ENCODE results near the gene SGSH.

The SGSH gene

DNA sequence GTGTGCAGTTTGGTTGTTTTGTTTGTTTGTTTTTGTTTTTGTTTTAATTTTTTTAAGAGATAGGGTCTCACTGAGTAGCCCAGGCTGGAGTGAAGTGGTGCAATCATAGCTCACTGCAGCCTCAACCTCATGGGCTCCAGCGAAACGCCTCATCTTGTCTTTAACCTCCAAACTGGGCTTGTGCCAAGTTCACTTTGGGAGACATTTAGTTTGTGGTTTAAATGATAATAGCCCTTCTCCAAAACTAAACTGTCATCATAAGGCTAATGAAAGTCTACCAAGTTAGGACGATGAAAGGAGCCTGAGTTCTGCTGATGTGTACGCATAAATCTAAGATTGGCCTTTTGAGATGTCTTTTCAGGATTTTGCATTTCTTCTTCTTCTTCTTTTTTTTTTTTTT is 56.8 kb downstream of the SGSH start:
- TF ChIP-seq ZNF8 (CRISPR knock-in tag; IDR thresholded peaks at IDR 0.05) (no peak), BACH2 (CRISPR knock-in tag; IDR thresholded peaks at IDR 0.05; ENCODE audit: borderline replicate concordance) (no peak), ISL1 (CRISPR knock-in tag; IDR thresholded peaks at IDR 0.05) (no peak), TOX (CRISPR knock-in tag; IDR thresholded peaks at IDR 0.05; ENCODE audit: borderline replicate concordance) (no peak), ZFP30 (CRISPR knock-in tag; IDR thresholded peaks at IDR 0.05) (no peak), ZFP3 (CRISPR knock-in tag; IDR thresholded peaks at IDR 0.05) (no peak), TCF4 (CRISPR knock-in tag; IDR thresholded peaks at IDR 0.05; ENCODE audit: borderline replicate concordance) (no peak), ARNTL (CRISPR knock-in tag; IDR thresholded peaks at IDR 0.05; ENCODE audit: borderline replicate concordance, low read depth) (no peak), ZNF70 (CRISPR knock-in tag; IDR thresholded peaks at IDR 0.05) (no peak), GLIS3 (CRISPR knock-in tag; IDR thresholded peaks at IDR 0.05) (no peak), CSDC2 (CRISPR knock-in tag; IDR thresholded peaks at IDR 0.05) (no peak)
- TF ChIP-seq, protein P1, sequence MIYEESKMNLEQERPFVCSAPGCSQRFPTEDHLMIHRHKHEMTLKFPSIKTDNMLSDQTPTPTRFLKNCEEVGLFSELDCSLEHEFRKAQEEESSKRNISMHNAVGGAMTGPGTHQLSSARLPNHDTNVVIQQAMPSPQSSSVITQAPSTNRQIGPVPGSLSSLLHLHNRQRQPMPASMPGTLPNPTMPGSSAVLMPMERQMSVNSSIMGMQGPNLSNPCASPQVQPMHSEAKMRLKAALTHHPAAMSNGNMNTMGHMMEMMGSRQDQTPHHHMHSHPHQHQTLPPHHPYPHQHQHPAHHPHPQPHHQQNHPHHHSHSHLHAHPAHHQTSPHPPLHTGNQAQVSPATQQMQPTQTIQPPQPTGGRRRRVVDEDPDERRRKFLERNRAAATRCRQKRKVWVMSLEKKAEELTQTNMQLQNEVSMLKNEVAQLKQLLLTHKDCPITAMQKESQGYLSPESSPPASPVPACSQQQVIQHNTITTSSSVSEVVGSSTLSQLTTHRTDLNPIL (CRISPR knock-in tag; IDR thresholded peaks at IDR 0.05; ENCODE audit: low read depth), result no peak
- TF ChIP-seq, protein P2, sequence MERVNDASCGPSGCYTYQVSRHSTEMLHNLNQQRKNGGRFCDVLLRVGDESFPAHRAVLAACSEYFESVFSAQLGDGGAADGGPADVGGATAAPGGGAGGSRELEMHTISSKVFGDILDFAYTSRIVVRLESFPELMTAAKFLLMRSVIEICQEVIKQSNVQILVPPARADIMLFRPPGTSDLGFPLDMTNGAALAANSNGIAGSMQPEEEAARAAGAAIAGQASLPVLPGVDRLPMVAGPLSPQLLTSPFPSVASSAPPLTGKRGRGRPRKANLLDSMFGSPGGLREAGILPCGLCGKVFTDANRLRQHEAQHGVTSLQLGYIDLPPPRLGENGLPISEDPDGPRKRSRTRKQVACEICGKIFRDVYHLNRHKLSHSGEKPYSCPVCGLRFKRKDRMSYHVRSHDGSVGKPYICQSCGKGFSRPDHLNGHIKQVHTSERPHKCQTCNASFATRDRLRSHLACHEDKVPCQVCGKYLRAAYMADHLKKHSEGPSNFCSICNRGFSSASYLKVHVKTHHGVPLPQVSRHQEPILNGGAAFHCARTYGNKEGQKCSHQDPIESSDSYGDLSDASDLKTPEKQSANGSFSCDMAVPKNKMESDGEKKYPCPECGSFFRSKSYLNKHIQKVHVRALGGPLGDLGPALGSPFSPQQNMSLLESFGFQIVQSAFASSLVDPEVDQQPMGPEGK (CRISPR knock-in tag; IDR thresholded peaks at IDR 0.05; ENCODE audit: borderline replicate concordance), result no peak
- no peak for ATAC-seq

DNA sequence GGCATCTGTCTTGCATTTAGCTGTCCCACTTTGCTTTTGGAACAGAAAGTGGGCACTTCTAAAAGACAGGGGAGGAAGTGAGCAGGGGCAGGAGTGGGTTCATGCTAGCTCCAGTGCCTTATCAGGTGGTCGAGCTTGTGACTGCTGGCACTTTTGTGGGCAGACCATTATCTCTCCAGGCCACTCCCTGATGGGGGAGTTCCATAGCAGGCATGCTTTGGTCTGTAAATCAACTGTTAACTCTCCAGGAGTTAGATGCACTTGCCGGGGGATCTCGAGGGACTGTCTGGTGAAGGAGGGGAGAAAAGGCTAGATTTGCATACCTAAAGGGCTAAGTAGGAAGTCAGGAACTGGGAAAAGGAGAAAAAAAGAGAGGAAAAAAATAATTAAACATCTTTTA is 59.6 kb downstream of the SGSH start:
- ATAC-seq, result peak; percentile 16; the same call in 1 of the 3 replicates
- TF ChIP-seq RARB (CRISPR knock-in tag; IDR thresholded peaks at IDR 0.05) (no peak), CSDC2 (CRISPR knock-in tag; IDR thresholded peaks at IDR 0.05) (no peak), ZFP3 (CRISPR knock-in tag; IDR thresholded peaks at IDR 0.05) (no peak), GLIS3 (CRISPR knock-in tag; IDR thresholded peaks at IDR 0.05) (no peak), BACH2 (CRISPR knock-in tag; IDR thresholded peaks at IDR 0.05; ENCODE audit: borderline replicate concordance) (no peak), ISL1 (CRISPR knock-in tag; IDR thresholded peaks at IDR 0.05) (no peak), ZNF8 (CRISPR knock-in tag; IDR thresholded peaks at IDR 0.05) (no peak), ZNF565 (CRISPR knock-in tag; conservative IDR thresholded peaks at IDR 0.05; ENCODE audit: low read depth) (no peak), ESRRG (CRISPR knock-in tag; IDR thresholded peaks at IDR 0.05) (no peak), TCF4 (CRISPR knock-in tag; IDR thresholded peaks at IDR 0.05; ENCODE audit: borderline replicate concordance) (no peak), PPARA (CRISPR knock-in tag; IDR thresholded peaks at IDR 0.05; ENCODE audit: borderline replicate concordance) (no peak), SNAI2 (CRISPR knock-in tag; IDR thresholded peaks at IDR 0.05) (no peak), OSR1 (CRISPR knock-in tag; IDR thresholded peaks at IDR 0.05) (no peak), TOX (CRISPR knock-in tag; IDR thresholded peaks at IDR 0.05; ENCODE audit: borderline replicate concordance) (no peak), ZFP30 (CRISPR knock-in tag; IDR thresholded peaks at IDR 0.05) (no peak)
- TF ChIP-seq, protein P3, sequence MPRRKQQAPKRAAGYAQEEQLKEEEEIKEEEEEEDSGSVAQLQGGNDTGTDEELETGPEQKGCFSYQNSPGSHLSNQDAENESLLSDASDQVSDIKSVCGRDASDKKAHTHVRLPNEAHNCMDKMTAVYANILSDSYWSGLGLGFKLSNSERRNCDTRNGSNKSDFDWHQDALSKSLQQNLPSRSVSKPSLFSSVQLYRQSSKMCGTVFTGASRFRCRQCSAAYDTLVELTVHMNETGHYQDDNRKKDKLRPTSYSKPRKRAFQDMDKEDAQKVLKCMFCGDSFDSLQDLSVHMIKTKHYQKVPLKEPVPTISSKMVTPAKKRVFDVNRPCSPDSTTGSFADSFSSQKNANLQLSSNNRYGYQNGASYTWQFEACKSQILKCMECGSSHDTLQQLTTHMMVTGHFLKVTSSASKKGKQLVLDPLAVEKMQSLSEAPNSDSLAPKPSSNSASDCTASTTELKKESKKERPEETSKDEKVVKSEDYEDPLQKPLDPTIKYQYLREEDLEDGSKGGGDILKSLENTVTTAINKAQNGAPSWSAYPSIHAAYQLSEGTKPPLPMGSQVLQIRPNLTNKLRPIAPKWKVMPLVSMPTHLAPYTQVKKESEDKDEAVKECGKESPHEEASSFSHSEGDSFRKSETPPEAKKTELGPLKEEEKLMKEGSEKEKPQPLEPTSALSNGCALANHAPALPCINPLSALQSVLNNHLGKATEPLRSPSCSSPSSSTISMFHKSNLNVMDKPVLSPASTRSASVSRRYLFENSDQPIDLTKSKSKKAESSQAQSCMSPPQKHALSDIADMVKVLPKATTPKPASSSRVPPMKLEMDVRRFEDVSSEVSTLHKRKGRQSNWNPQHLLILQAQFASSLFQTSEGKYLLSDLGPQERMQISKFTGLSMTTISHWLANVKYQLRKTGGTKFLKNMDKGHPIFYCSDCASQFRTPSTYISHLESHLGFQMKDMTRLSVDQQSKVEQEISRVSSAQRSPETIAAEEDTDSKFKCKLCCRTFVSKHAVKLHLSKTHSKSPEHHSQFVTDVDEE (CRISPR knock-in tag; IDR thresholded peaks at IDR 0.05), result no peak
- TF ChIP-seq, protein P1 (CRISPR knock-in tag; IDR thresholded peaks at IDR 0.05; ENCODE audit: low read depth), result no peak
- TF ChIP-seq, protein P4, sequence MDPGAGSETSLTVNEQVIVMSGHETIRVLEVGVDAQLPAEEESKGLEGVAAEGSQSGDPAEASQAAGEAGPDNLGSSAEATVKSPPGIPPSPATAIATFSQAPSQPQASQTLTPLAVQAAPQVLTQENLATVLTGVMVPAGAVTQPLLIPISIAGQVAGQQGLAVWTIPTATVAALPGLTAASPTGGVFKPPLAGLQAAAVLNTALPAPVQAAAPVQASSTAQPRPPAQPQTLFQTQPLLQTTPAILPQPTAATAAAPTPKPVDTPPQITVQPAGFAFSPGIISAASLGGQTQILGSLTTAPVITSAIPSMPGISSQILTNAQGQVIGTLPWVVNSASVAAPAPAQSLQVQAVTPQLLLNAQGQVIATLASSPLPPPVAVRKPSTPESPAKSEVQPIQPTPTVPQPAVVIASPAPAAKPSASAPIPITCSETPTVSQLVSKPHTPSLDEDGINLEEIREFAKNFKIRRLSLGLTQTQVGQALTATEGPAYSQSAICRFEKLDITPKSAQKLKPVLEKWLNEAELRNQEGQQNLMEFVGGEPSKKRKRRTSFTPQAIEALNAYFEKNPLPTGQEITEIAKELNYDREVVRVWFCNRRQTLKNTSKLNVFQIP (CRISPR knock-in tag; IDR thresholded peaks at IDR 0.05; ENCODE audit: borderline replicate concordance, low read depth), result no peak
- TF ChIP-seq, protein P2 (CRISPR knock-in tag; IDR thresholded peaks at IDR 0.05; ENCODE audit: borderline replicate concordance), result no peak

All from SK-N-SH treated with all-trans-retinoic acid at 6 μM for 48 hours (cell line).